Adipocyte (in vitro differentiated cells): ENCODE measurements around the gene PPP1R3A.

Experiments
- DNase-seq: peaks from one replicate; pipeline ENCODE4 v3.0.0-alpha.2; 2015; ENCODE audit warnings: low read depth
- H3K27me3 ChIP-seq: replicated peaks from 2 replicates; pipeline ENCODE4 v1.7.0; 2013; ENCODE audit warnings: mild to moderate bottlenecking, low read length, moderate library complexity; ENCODE audit not compliant: control insufficient read depth, insufficient read depth
- H3K36me3 ChIP-seq: 2 replicates; pipeline ENCODE4 v1.7.0; 2013; ENCODE audit warnings: low read length, mild to moderate bottlenecking, moderate library complexity; ENCODE audit not compliant: control insufficient read depth, insufficient read depth, severe bottlenecking
- H3K4me1 ChIP-seq: 2 replicates; pipeline ENCODE4 v1.7.0; 2013; ENCODE audit warnings: mild to moderate bottlenecking, low read length, moderate library complexity; ENCODE audit not compliant: control insufficient read depth, insufficient read depth
- H3K4me3 ChIP-seq: 2 replicates; pipeline ENCODE4 v1.7.0; 2013; ENCODE audit warnings: mild to moderate bottlenecking, low read length, moderate library complexity
- H3K9ac ChIP-seq: 2 replicates; pipeline ENCODE4 v1.7.0; 2013; ENCODE audit warnings: mild to moderate bottlenecking, low read length, moderate library complexity
- H3K9me3 ChIP-seq: 2 replicates; pipeline ENCODE4 v1.7.0; 2013; ENCODE audit warnings: mild to moderate bottlenecking, low read length, moderate library complexity; ENCODE audit not compliant: control insufficient read depth

Gene PPP1R3A

GRCh38 chr7:113922049-113922448, 3.2 kb upstream of the PPP1R3A start:
- Histone ChIP-seq H3K4me3 (no peak overlapping the region), H3K27me3 (no peaks in the 10 kb centered on the region), H3K9ac (no peak overlapping the region), H3K4me1 (no peaks in the 10 kb centered on the region), H3K36me3 (no peaks in the 10 kb centered on the region), H3K9me3 (no peaks in the 10 kb centered on the region)
- DNase-seq = no peak

DNA sequence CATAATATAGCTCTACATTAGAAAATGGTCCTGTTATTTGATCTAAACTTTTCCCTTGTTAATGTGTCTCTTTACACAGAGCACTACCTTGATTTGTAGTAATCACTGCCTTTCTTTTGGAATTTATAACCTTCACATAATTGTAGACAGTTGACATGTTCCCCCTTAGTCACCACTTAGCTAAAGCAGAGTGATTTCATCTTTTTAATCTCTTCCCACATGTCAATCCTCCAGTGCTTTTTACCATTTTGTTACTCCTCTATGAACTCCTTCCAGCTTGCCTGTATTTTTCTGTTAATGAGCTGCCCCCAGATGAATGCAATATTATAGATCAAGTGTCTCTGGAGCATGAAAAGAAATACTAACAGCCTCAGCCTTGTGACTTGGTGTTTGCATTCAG, 2.6 kb upstream of the PPP1R3A start:
- Histone ChIP-seq H3K4me3 (no peak overlapping the region), H3K4me1 (no peaks in the 10 kb centered on the region), H3K27me3 (no peaks in the 10 kb centered on the region), H3K9me3 (no peaks in the 10 kb centered on the region), H3K36me3 (no peaks in the 10 kb centered on the region), H3K9ac (no peak overlapping the region)
- DNase-seq = no peak

DNA sequence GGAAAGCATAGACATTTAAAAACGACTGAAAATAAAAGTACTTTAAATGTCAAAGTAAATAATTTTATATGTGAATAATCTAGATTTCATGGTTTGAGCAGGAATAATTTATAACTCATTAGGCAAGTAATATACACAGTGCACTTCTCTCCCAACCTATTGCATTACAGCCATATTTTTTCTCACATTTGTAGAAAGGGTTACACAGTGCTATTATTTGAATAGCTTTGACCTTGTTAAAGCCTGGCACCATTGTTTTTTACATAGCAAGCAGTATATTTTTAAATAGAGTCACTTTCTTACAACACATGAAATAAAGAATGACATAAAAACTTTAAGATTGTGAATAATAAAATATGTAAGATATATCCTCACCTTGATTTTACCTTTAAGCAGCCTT, 969 bp downstream of the PPP1R3A start:
- H3K4me1 ChIP-seq = no peaks in the 10 kb centered on the region
- H3K36me3 ChIP-seq = no peaks in the 10 kb centered on the region
- DNase-seq = no peak
- no peak overlapping the region for H3K4me3 ChIP-seq
- no peak overlapping the region for H3K9ac ChIP-seq
- H3K9me3 ChIP-seq = no peaks in the 10 kb centered on the region
- H3K27me3 ChIP-seq = no peaks in the 10 kb centered on the region

- H3K4me3 ChIP-seq = no peak overlapping the region
- no peak overlapping the region for H3K9ac ChIP-seq
- no peaks in the 10 kb centered on the region for H3K4me1 ChIP-seq
- no peaks in the 10 kb centered on the region for H3K27me3 ChIP-seq
- H3K9me3 ChIP-seq = no peaks in the 10 kb centered on the region
- H3K36me3 ChIP-seq = no peaks in the 10 kb centered on the region
- DNase-seq = peak; percentile 52
Observed at GRCh38 chr7:113915956-113916355, 2.9 kb downstream of the PPP1R3A start.

GRCh38 chr7:113912876-113913275, 5.9 kb downstream of the PPP1R3A start:
- DNase-seq = no peak
- H3K4me3 ChIP-seq = no peak overlapping the region
- H3K36me3 ChIP-seq = no peaks in the 10 kb centered on the region
- no peak overlapping the region for H3K9ac ChIP-seq
- no peaks in the 10 kb centered on the region for H3K4me1 ChIP-seq
- H3K27me3 ChIP-seq = no peaks in the 10 kb centered on the region
- H3K9me3 ChIP-seq = no peaks in the 10 kb centered on the region

DNA sequence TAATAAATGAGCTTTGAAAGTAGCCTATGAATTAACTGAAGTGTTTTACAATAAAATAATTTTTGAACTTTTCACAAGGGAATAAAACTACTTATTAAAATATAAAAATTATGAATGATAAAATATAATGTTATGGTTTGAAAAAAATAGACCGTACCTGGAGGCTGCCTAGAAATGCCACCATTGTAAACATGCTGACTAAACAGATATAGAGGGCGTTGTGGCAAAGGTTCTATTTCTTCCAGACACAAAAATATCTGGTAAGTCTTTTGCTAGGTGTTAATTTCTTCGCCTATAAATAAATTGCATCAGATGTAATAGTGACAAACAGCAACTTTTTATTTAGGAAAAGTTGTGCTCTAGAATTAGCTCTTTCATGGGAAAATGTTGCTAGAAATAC, 11.2 kb downstream of the PPP1R3A start:
- H3K9ac ChIP-seq = no peak overlapping the region
- H3K4me3 ChIP-seq = no peak overlapping the region
- H3K27me3 ChIP-seq = no peaks in the 10 kb centered on the region
- H3K36me3 ChIP-seq = no peaks in the 10 kb centered on the region
- DNase-seq = no peak
- no peaks in the 10 kb centered on the region for H3K9me3 ChIP-seq
- no peaks in the 10 kb centered on the region for H3K4me1 ChIP-seq

DNA sequence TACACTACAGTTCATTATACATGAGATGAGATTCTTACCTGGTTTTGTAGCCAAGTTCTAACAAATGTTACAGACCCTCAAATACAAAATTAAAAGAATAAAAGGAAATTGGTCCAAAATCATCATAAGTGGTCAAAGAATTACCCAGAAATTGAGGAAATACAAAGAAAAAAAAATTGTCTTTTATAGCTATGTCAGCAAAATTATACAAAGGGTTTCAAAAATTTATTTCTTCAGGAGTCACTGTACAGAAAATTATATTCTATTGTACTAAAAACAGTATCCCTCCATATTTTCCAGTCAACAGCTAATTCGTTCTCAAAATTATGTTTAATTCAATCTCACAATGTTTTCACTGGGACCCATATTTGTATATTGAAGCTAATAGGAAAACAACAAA, 14.3 kb downstream of the PPP1R3A start:
- H3K4me3 ChIP-seq = no peak overlapping the region
- H3K4me1 ChIP-seq = no peaks in the 10 kb centered on the region
- no peak for DNase-seq
- no peaks in the 10 kb centered on the region for H3K27me3 ChIP-seq
- no peak overlapping the region for H3K9ac ChIP-seq
- no peaks in the 10 kb centered on the region for H3K36me3 ChIP-seq
- H3K9me3 ChIP-seq = no peaks in the 10 kb centered on the region

DNA sequence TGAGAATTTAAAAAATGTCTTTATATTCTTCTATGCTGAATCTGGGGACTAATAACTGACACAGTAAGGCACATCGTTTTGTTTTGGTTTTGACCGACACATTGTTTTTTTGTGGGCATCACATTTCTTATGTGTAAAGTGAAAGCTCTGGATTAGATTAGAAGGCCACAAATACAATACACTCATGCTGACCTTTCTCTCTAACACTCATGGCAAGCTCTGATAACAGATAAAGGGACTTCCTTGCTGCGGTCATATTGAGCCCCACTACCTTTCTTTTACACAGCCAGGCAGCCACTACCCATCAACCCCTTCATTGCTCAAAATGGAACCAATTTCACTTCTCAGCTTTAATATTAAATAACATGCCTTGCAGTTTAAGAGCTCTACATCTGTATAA, 26.0 kb downstream of the PPP1R3A start:
- Histone ChIP-seq H3K9ac (no peak overlapping the region), H3K4me3 (no peak overlapping the region), H3K27me3 (no peaks in the 10 kb centered on the region), H3K4me1 (no peaks in the 10 kb centered on the region), H3K36me3 (no peaks in the 10 kb centered on the region), H3K9me3 (no peaks in the 10 kb centered on the region)
- DNase-seq = peak; percentile 28

DNA sequence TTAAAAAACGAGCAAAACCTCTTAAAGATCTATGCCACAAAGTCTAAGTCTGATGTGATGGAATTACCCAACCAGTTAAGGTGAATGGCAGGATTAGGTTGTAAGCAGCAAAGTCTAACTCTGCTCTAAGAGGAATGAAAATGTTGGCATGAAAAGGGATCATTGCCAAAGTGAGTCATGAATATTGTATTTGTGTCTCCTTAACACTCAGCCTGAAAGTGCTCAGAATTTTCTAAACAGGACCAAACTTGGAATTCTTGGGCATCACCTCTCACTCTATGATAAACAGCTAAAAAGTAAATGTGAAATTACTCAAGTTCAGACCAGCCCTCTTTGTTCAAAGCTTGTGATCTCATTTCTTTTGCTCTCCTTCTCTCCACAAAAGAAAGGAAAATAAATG, 27.0 kb downstream of the PPP1R3A start:
- Histone ChIP-seq H3K36me3 (no peaks in the 10 kb centered on the region), H3K9ac (no peak overlapping the region), H3K4me1 (no peaks in the 10 kb centered on the region), H3K9me3 (no peaks in the 10 kb centered on the region), H3K4me3 (no peak overlapping the region), H3K27me3 (no peaks in the 10 kb centered on the region)
- DNase-seq = peak; percentile 75

GRCh38 chr7:113891031-113891350, 27.8 kb downstream of the PPP1R3A start:
- H3K27me3 ChIP-seq = no peaks in the 10 kb centered on the region
- H3K4me3 ChIP-seq = no peak overlapping the region
- H3K36me3 ChIP-seq = no peaks in the 10 kb centered on the region
- H3K9me3 ChIP-seq = no peaks in the 10 kb centered on the region
- H3K9ac ChIP-seq = no peak overlapping the region
- DNase-seq = no peak
- no peaks in the 10 kb centered on the region for H3K4me1 ChIP-seq

DNA sequence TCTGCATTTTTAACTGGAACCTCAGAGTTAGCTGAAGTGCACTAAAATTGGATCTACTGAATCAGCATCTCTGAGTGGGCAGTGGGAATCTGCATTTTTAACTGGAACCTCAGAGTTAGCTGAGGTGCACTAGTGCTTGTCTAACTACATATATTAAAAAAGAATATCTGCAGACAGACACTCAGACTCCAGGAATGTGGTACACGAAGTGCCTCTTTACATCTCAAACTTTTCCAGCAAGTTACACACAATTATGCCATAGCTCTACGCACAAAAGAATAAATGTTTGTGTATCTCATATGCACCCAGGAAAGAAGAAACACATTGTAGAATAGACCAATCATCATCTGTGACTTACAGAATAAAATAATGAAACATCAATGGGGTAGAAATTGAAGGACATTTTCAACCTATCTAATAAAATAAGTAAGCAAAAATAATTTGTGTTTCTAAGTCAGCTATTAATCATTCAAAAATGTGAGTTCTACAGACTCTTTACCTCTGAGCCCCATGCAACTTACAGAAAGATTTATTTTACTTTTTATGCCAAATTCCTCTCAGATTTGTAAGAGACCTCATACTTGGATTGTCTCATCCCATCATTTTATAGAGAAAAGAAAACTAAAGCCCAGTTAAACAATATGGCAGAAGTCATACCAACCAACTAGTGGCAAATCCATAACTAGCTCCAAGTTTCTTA, 28.3 kb downstream of the PPP1R3A start:
- peak; percentile 51 for DNase-seq
- Histone ChIP-seq H3K4me1 (no peaks in the 10 kb centered on the region), H3K9me3 (no peaks in the 10 kb centered on the region), H3K36me3 (no peaks in the 10 kb centered on the region), H3K27me3 (no peaks in the 10 kb centered on the region), H3K9ac (no peak overlapping the region), H3K4me3 (no peak overlapping the region)

GRCh38 chr7:113883096-113883495, 35.7 kb downstream of the PPP1R3A start:
- Histone ChIP-seq H3K27me3 (no peaks in the 10 kb centered on the region), H3K4me3 (no peak overlapping the region), H3K9me3 (no peaks in the 10 kb centered on the region), H3K4me1 (no peaks in the 10 kb centered on the region), H3K9ac (no peak overlapping the region), H3K36me3 (no peaks in the 10 kb centered on the region)
- no peak for DNase-seq
